Pulmonary artery endothelial cell (primary cell): Measurements from ENCODE around the gene DPF3. TPM values are rescaled to one million over a fixed set of nuclear protein-coding genes. Genes with fewer than 3 reads are reported as not detected.

Source experiments
- DNase-seq: peaks from one replicate; pipeline ENCODE4 v3.0.0-alpha.2; 2011; ENCODE audit warnings: low read depth, low spot score
- total RNA-seq: library from RNA; depleted of rRNA; stranded (reverse); fragments of >200 nt; gene quantifications from 2 replicates; pipeline ENCODE4 v1.2.3, GENCODE V29; 2014

DPF3 gene
- total RNA-seq, 1 donor from 2014 or later: 7.6 TPM

- DNase-seq: no peak
Observed at GRCh38 chr14:72618424-72618823, 275.5 kb downstream of the DPF3 start.

DNA sequence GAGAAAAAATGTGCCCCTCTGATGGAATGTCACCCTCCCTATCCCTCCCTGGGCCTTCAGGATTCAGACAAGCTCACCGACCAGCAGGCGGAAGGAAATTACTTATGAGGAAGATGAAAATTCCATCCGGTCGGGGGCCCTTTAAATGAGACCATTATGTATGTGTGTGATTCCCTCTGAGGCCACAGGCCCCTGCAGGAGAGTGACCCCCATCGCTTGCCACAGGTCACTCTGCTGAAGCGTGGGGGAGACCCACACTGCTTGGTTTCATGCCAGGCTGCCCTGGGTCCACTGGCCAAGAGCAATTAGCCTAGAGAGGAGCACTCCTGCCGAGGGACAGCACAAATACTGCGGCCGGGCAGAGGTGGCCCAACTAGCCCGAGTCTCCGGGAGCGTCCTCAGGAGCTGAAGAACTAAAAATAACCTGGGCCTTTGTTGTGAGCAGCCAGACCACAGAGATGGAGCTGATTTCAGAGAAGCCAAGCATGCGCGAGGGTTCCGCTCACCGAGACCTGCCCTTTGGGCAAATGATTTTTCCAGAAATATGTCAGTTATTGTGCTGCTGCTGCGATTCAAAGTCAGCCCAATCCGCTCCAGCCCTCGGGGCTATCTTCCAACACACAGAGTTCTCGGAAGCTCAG is 276.4 kb downstream of the DPF3 start:
- DNase-seq: no peak

- no peak for DNase-seq
Observed at GRCh38 chr14:72616811-72617210, 277.1 kb downstream of the DPF3 start.

GRCh38 chr14:72616294-72616693 is 277.6 kb downstream of the DPF3 start:
- no peak for DNase-seq

DNA sequence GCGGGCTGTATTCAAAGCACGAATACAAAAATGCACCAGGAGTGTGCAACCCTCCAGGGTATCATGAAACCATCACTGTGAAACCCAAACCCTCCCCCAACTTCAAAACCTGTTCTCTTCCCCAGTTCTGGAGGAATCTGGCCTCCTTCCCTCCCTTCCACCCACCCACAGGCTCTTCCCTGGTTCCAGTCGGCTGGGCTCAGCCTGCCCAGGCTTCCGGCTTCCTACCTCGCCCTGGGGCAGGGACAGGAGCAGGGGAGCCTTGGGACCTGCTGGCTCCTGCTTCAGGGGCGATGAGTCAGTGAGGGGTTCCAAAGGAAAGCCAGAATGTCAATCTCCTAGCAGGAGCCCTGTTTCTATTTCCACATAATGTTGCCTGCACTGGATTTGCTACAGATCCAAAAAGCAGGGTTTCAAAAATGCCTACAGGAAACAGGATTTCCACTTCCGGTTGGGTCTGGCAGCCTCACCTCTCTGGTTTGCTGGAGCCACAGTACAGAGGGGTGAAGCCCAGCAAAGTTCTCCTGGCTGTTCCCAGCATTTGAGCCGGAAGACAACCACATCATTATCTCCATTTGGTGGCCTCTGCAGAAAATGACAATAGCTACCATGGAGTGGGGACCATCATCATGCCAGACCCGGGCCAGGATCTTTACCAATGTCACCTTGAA is 278.3 kb downstream of the DPF3 start:
- no peak for DNase-seq

- no peak for DNase-seq
Observed at GRCh38 chr14:72614891-72615415, 278.9 kb downstream of the DPF3 start.

- DNase-seq: no peak
Observed at GRCh38 chr14:72614365-72614764, 279.5 kb downstream of the DPF3 start.

DNA sequence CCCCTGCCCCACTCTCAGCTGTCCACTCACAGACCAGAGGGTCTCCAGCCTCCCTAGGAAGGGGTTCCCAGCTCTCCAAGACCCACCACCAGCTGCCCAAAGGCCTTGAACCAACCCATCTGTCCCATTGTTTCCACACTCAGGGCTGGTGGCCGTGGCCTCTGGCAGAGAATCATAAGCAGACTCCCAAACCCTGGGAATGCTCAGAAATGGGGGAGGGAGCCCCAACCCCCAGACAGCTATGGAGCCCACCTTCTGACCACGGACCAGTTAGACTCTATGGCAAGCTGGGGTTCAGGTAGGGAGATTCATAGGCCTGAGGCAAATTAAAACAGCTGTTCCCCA is 280.0 kb downstream of the DPF3 start:
- DNase-seq: no peak

DNA sequence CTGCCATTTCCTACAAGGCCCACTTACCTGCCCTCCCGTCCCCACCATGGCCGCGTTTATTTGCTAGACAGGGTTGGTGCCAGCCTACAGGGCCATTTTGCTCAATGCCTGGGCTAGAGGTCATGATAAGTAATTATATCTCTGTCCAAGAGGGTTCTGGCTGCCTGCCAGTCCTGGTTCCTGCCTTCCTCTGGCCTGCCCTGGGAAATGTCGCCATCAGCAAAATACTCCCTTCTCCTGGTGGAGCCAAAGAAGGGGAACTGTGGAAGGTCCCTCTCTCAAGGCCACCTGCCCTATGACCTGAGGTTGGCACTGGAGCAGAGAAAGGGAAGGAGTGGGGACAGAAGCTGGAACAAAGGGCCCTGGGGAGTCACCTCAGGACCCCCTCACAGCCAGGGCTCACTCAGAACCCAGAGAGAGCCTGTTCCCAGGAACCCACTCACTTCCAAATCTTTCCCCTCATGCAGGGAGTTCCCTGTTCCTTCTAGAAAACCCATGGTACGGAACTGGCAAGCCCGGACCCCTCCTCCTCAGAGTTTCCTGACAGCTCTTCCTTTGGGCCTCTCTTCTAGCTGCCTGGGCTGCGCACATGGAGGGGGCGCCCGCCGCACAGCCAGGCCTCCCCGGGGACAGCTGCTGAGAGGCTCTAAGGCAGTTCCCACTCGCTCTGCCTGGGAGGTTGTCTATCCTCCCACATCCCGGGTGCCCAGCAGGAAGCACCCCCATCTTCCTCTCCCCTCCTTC is 280.5 kb downstream of the DPF3 start:
- no peak for DNase-seq

DNA sequence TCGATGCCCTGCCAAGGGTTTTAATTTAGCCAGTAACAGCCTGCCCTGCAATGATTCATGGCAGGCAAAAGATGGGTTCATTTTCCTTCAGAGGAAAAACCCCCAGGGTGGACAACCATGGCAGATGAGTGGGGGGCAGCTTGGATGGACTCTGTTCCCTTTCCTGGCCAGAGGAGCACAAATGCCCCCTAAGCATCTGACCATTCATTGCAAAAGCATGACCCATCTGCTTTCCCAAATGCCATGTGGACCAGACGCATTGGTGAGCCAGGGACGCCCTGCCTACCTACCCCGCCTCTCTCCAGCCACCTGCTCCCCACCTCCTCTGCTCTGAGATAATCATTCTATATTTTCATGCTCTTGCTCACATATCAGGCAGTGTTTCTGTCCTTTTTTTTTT is 281.9 kb downstream of the DPF3 start:
- DNase-seq: no peak

DNA sequence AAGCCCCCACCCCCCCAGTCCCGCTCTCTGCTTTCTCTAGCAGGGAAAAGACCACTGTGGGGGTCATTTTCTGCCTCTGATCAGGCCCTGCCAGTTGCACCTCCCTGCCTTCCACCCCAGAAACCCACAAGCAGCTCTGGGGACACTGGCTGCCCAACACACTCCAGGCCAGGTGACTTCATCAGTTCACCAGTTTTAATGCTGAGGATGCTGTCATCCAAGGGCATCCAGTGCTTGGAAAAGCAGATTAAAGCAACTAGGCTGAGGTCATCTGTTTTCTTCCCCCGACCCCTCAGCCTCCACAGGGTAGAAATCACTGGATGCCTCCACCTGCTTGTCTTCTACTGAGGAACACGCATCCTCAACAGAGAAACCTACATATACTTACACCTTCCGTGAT is 282.4 kb downstream of the DPF3 start:
- DNase-seq: no peak

DNA sequence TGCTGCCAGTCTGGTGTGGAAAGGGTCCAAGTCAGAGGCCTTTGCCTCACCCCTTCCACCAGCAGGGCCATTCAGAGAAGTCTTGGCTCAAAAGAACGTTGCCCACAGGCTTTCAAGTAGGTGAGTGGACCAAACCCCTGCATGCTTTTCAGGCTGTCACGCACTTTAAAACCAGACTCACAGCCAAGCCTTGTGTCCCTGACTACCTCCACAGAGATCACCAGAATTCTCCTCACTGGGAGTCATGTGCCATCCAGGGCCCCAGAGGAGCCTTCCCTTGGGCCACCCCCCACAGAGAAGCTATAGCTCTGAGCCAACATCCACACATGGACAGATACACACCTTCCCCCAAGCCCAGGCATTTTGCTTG is 283.1 kb downstream of the DPF3 start:
- no peak for DNase-seq

DNA sequence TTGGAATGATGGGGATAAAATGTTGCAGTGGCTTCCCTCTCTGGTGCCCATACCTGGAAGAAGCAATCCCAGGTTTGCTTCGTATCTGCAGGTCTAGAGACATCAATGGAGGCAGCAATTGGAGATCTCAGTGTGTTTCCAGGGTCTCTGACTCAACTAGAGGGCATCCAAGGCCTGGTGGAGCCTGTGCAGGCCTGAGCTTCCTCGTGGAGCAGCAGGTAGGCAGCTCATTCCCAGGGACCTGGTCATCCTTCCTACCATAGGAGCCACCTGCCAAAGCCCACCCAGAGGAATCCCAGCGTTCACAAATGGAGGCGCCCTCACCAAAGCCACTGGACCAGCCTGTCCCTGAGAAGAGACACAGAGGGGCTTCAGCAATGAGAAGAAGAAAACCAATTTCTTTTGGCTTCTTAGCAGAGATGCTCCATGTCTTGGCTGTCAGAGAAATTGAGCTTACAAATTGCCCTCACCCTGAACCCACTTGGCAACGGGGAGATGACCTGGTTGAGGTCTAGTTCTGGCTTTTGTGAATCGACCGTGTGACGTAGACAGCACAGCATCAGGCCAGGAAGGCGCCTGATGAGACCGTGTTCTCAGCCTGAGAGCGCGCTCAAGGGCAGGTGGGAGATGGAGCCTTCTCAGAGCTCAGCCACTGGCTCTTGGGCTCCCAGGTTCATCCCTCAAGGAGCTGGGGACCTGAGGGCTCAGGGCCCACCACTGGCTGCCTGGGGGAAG is 283.6 kb downstream of the DPF3 start:
- DNase-seq: no peak

DNA sequence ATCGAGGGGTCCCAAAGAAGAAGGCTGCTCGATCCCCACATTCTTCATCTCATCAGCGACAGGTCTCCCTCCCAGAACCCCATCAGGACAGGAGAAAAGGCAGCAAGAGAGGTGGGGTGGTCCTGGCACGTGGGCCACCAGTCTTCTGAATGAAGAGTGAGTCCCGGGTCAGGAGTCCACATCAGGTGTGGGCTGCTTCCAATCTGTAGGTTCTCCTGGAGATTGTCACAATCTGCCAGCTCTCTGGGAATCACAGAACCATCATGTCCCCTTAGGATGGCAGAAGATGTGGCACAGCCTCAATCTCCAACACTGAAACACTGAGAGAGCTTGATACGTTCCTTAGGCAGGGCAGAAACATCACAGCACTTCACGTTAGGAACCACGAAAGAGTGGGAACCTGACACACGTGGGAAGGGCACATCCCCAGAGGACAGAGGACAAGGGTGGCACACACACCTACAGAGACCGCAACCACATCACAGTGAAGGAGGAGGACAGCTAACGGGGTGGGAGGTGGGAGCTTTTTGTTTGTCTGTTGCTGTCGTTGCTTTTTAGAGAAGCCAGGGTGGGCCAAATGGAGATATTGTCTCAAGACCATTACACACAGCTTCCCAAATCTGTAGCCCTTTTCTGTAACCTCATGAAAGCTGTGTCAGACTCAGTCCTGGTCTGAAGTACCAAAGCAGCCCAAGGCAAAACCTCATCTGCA is 284.5 kb downstream of the DPF3 start:
- DNase-seq: no peak

- DNase-seq: no peak
Observed at GRCh38 chr14:72608391-72609204, 285.3 kb downstream of the DPF3 start.

DNA sequence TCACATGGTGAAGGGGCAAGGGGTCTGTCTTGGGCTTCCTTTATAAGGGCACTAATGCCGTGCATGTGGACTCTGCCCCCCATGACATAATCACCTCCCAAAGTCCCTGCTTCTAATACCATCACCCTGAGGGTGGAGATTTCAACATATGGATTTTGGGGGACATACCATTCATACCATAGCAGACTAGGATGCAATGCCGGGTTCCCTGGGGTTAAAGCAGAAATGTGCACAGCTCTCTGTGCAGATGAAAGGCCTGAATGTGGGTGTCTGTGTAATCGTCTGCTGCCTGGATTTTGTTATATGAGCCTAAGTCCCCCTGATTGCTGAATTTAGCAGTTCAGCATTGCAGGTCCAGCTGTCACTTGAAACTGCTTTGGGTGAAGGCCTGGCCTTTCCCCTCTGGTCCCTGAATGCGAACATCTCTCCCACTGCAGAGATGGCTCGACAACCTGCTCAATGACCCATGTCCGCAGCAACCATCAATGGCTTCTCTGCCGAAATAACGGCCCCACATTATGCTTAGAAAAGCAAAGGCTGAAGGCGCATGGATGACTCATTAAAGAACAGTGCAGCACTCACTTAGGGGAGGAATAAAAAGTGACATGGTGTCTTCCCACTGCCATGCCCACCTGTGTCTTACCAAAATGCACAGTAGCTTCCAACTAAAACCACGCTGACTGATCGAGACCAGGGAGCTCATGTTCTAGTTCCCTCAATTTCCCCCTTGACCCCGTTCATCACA is 286.3 kb downstream of the DPF3 start:
- DNase-seq: no peak

- DNase-seq: no peak
Observed at GRCh38 chr14:72606879-72607278, 287.0 kb downstream of the DPF3 start.

DNA sequence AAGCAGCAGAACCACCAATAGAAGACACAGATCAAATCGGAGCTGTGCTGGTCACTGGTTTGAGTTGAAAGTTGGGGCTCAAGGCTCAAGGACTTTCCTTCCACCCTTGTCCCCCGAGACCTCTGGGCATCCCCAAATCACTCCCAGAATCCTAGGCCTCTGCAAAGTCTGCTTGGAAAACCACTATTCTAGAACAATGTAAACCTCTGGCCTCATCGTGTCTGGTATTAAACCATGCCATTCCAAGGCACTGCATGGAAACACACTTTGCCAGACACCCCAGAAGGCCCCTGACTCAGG is 288.0 kb downstream of the DPF3 start:
- no peak for DNase-seq

GRCh38 chr14:72605096-72605920 is 288.6 kb downstream of the DPF3 start:
- DNase-seq: no peak
